SK-N-SH (cell line): ENCODE data around the gene GABRA5. TPM values are rescaled to one million over a fixed set of nuclear protein-coding genes. Genes with fewer than 3 reads are reported as not detected.

ENCODE experiments used
- CTCF ChIA-PET: fragments of 300-600, 350-600 bp; formaldehyde crosslinking; extraction: SDS; loops from one replicate; lab custom pipeline; 2021; lab: Yijun Ruan, JAX
- POLR2A ChIA-PET: fragments of 350-600 bp; sonication (Branson Sonifier 250); formaldehyde crosslinking; extraction: SDS; loops from one replicate; lab custom pipeline; 2020; ENCODE audit warnings: antibody characterized with exemption, inconsistent platforms; lab: Yijun Ruan, JAX
- DNase-seq: peaks from one replicate; pipeline ENCODE4 v3.0.0; 2012
- H2AFZ ChIP-seq: fragments of 200-600 bp; sonication (generic); 2 replicates; pipeline ENCODE4 v1.8.1; 2016; ENCODE audit warnings: antibody characterized with exemption, mild to moderate bottlenecking, low read depth
- H3F3A ChIP-seq: fragments of 200-600 bp; sonication (generic); replicated peaks from 2 replicates; pipeline ENCODE3; 2016; ENCODE audit warnings: antibody characterized with exemption, mild to moderate bottlenecking; ENCODE audit not compliant: insufficient read depth
- H3K27ac ChIP-seq, 2 experiments: fragments of 200-500 bp in 1 of 2; fragments of 200-600 bp in 1 of 2; sonication (Bioruptor generic) in 1 of 2; sonication (generic), shearing (Covaris generic) in 1 of 2; 2 replicates each; pipeline versions ENCODE4 v1.5.1 to v1.6.1; 2014 to 2016; ENCODE audit warnings: low read depth in 2 of 2, inconsistent platforms in 1 of 2, low read length in 1 of 2, mild to moderate bottlenecking in 1 of 2, mixed read lengths in 1 of 2
- H3K27me3 ChIP-seq: fragments of 200-600 bp; sonication (generic), shearing (Covaris generic); 2 replicates; pipeline ENCODE4 v1.6.1; 2016; ENCODE audit warnings: mixed run types; ENCODE audit not compliant: insufficient read depth
- H3K36me3 ChIP-seq, 2 experiments: fragments of 200-500 bp in 1 of 2; fragments of 200-600 bp in 1 of 2; sonication (Bioruptor generic) in 1 of 2; sonication (generic) in 1 of 2; replicated peaks in 1 of 2; 2 replicates each; pipeline versions ENCODE3 to v1.5.1; 2014 to 2016; ENCODE audit warnings: low read length in 1 of 2, mild to moderate bottlenecking in 1 of 2; ENCODE audit not compliant: insufficient read depth in 2 of 2, control insufficient read depth in 1 of 2
- H3K4me1 ChIP-seq, 2 experiments: fragments of 200-500 bp in 1 of 2; fragments of 200-600 bp in 1 of 2; sonication (Bioruptor generic) in 1 of 2; sonication (generic), shearing (Covaris generic) in 1 of 2; 2 replicates each; pipeline versions ENCODE4 v1.5.1 to v1.6.1; 2014 to 2016; ENCODE audit warnings: low read depth in 1 of 2, low read length in 1 of 2, mixed run types in 1 of 2; ENCODE audit not compliant: insufficient read depth in 2 of 2, control insufficient read depth in 1 of 2
- H3K4me2 ChIP-seq: fragments of 200-600 bp; sonication (generic), shearing (Covaris generic); 2 replicates; pipeline ENCODE4 v1.6.1; 2017; ENCODE audit warnings: mixed run types
- H3K4me3 ChIP-seq, 2 experiments: fragments of 200-500 bp in 1 of 2; fragments of 200-600 bp in 1 of 2; sonication (Bioruptor generic) in 1 of 2; sonication (generic), shearing (Covaris generic) in 1 of 2; 2 replicates each; pipeline versions ENCODE4 v1.5.1 to v1.8.1; 2014 to 2016; ENCODE audit warnings: low read depth in 2 of 2, inconsistent platforms in 1 of 2, low read length in 1 of 2, mild to moderate bottlenecking in 1 of 2, mixed read lengths in 1 of 2, moderate library complexity in 1 of 2
- H3K79me2 ChIP-seq: fragments of 200-600 bp; sonication (generic); 2 replicates; pipeline ENCODE4 v1.8.1; 2017; ENCODE audit warnings: mild to moderate bottlenecking; ENCODE audit not compliant: insufficient read depth
- H3K9ac ChIP-seq: fragments of 200-600 bp; sonication (generic); 2 replicates; pipeline ENCODE4 v1.6.1; 2017; ENCODE audit warnings: mixed run types
- H3K9me2 ChIP-seq: fragments of 200-600 bp; sonication (generic); 2 replicates; pipeline ENCODE4 v1.6.1; 2017; ENCODE audit warnings: mixed run types
- H3K9me3 ChIP-seq: fragments of 200-600 bp; sonication (generic); 2 replicates; pipeline ENCODE4 v1.6.1; 2017; ENCODE audit warnings: mixed run types, mild to moderate bottlenecking, moderate library complexity
- H4K20me1 ChIP-seq: fragments of 200-600 bp; sonication (generic); 2 replicates; pipeline ENCODE4 v1.6.1; 2017; ENCODE audit warnings: mild to moderate bottlenecking, mixed run types; ENCODE audit not compliant: insufficient read depth
- CHD2 ChIP-seq: fragments of 150-350 bp; IDR thresholded peaks from 2 replicates; pipeline ENCODE4 v1.6.1; 2018; ENCODE audit warnings: low read length; ENCODE audit not compliant: partially characterized antibody
- CTCF ChIP-seq: fragments of 200-600 bp; sonication (generic); IDR thresholded peaks from 2 replicates; pipeline ENCODE4 v1.6.1; 2017; ENCODE audit warnings: antibody characterized with exemption, mild to moderate bottlenecking, moderate library complexity
- FOXJ3 ChIP-seq: sonication (generic); formaldehyde crosslinking; IDR thresholded peaks from 2 replicates; pipeline ENCODE4 v1.5.1; 2020; ENCODE audit warnings: mild to moderate bottlenecking, missing genetic modification reagents
- GATA2 ChIP-seq: sonication (generic); formaldehyde crosslinking; IDR thresholded peaks from 2 replicates; pipeline ENCODE4 v1.5.0; 2020; ENCODE audit warnings: mild to moderate bottlenecking, missing genetic modification reagents
- MXI1 ChIP-seq: IDR thresholded peaks from 2 replicates; pipeline ENCODE4 v1.6.1; 2012; ENCODE audit warnings: mild to moderate bottlenecking, low read depth, low read length, improper control_type of control experiment
- NFIC ChIP-seq: IDR thresholded peaks from 2 replicates; pipeline ENCODE4 v1.4.0; 2012; ENCODE audit warnings: borderline replicate concordance
- PBX3 ChIP-seq: IDR thresholded peaks from 2 replicates; pipeline ENCODE4; 2012
- RAD21 ChIP-seq: IDR thresholded peaks from 2 replicates; pipeline ENCODE4 v1.6.1; 2012; ENCODE audit warnings: mild to moderate bottlenecking, low read length
- RCOR1 ChIP-seq: fragments of 150-350 bp; IDR thresholded peaks from 2 replicates; pipeline ENCODE4 v1.6.1; 2017; ENCODE audit warnings: antibody characterized with exemption, low read length
- REST ChIP-seq: IDR thresholded peaks from 2 replicates; pipeline ENCODE4 v1.6.1; 2012; ENCODE audit warnings: mild to moderate bottlenecking, low read depth, low read length, moderate library complexity
- SIN3A ChIP-seq: IDR thresholded peaks from 2 replicates; pipeline ENCODE4 v1.6.1; 2012; ENCODE audit warnings: low read depth, mild to moderate bottlenecking, low read length, moderate library complexity, borderline replicate concordance
- TAF1 ChIP-seq: IDR thresholded peaks from 2 replicates; pipeline ENCODE4 v1.6.1; 2012; ENCODE audit warnings: low read depth, mild to moderate bottlenecking, low read length, moderate library complexity, borderline replicate concordance
- TEAD4 ChIP-seq: IDR thresholded peaks from 2 replicates; pipeline ENCODE4 v1.4.0; 2012; ENCODE audit warnings: mild to moderate bottlenecking, borderline replicate concordance; ENCODE audit not compliant: insufficient read depth
- USF2 ChIP-seq: fragments of 150-350 bp; IDR thresholded peaks from 2 replicates; pipeline ENCODE4 v1.6.1; 2017; ENCODE audit warnings: antibody characterized with exemption, low read length, low read depth, borderline replicate concordance
- ZBTB33 ChIP-seq: IDR thresholded peaks from 2 replicates; pipeline ENCODE4 v1.4.0; 2012; ENCODE audit warnings: low read depth, borderline replicate concordance
- WGBS: methylation state at CpG from one replicate; pipeline ENCODE4 v1.1.6; 2017; ENCODE audit warnings: low lambda C conversion rate; 5-methylcytosine and 5-hydroxymethylcytosine counted together
- polyA plus RNA-seq, 3 experiments: library from polyadenylated mRNA; depleted of rRNA; stranded (reverse); fragments of >200 nt; gene quantifications; 2 replicates each; pipeline ENCODE4 v1.2.3, GENCODE V29; 2012

The GABRA5 gene
- polyA plus RNA-seq, 1 of the 3 experiments (the other 2 are of a cell fraction) = not detected

GRCh38 chr15:26888761-26889160 is 21.9 kb downstream of the GABRA5 start:
- CTCF ChIA-PET = interaction anchor here (0.6 to 4.1 kb wide), 30 partner anchors 8 to 1238 kb away, joined by 3 to 107 read pairs (median 4); no protein-coding TSS in a partner anchor
- H4K20me1 ChIP-seq = no peaks in the 10 kb centered on the region
- H3K4me1 ChIP-seq = peaks cover 0 to 5% of the 10 kb centered on the region in 2 experiments; a peak in 2 of 4 replicates
- TF ChIP-seq CHD2 (no peak), SIN3A (no peak), MXI1 (no peak), ZBTB33 (no peak), GATA2 (CRISPR knock-in tag) (no peak), FOXJ3 (CRISPR knock-in tag) (no peak)
- H3K27me3 ChIP-seq = no peaks in the 10 kb centered on the region
- 22% methylated on average over 8 of the region's 8 CpGs for WGBS
- peak overlapping the region in 1 of 2 experiments; percentile 45; a peak in 1 of 4 replicates for H3K4me3 ChIP-seq
- H3K9me2 ChIP-seq = no peaks in the 10 kb centered on the region
- peak; percentile 38 for DNase-seq
- no peaks in the 10 kb centered on the region for H3K79me2 ChIP-seq
- peak overlapping the region; percentile 36; the same call in 1 of the 2 replicates for H3K4me2 ChIP-seq
- no peaks in the 10 kb centered on the region for H3K36me3 ChIP-seq
- POLR2A ChIA-PET = no interaction called here
- H3K9me3 ChIP-seq = no peaks in the 10 kb centered on the region
- no peak overlapping the region for H3K9ac ChIP-seq
- H3K27ac ChIP-seq = no peak overlapping the region
- H3F3A ChIP-seq = no peaks in the 10 kb centered on the region
- peak overlapping the region; percentile 26; the same call in 1 of the 2 replicates for H2AFZ ChIP-seq

GRCh38 chr15:26889298-26889898 is 22.5 kb downstream of the GABRA5 start:
- peak overlapping the region in 1 of 2 experiments; percentile 45; a peak in 1 of 4 replicates for H3K4me3 ChIP-seq
- H3K36me3 ChIP-seq = no peaks in the 10 kb centered on the region
- H3K79me2 ChIP-seq = no peaks in the 10 kb centered on the region
- no peaks in the 10 kb centered on the region for H3K9me2 ChIP-seq
- POLR2A ChIA-PET = no interaction called here
- H3K9me3 ChIP-seq = no peaks in the 10 kb centered on the region
- H3K27ac ChIP-seq = no peak overlapping the region
- peak overlapping the region; percentile 36; the same call in 1 of the 2 replicates for H3K4me2 ChIP-seq
- 22% methylated on average over 5 of the region's 5 CpGs for WGBS
- H2AFZ ChIP-seq = peak overlapping the region; percentile 26; the same call in 1 of the 2 replicates
- peak; percentile 57 for DNase-seq
- peaks cover 0 to 5% of the 10 kb centered on the region in 2 experiments; a peak in 2 of 4 replicates for H3K4me1 ChIP-seq
- no peaks in the 10 kb centered on the region for H3F3A ChIP-seq
- CTCF ChIA-PET = interaction anchor here (0.6 to 4.1 kb wide), 36 partner anchors 8 to 1237 kb away, joined by 3 to 107 read pairs (median 4); no protein-coding TSS in a partner anchor
- no peak overlapping the region for H3K9ac ChIP-seq
- no peaks in the 10 kb centered on the region for H4K20me1 ChIP-seq
- H3K27me3 ChIP-seq = no peaks in the 10 kb centered on the region
- TF ChIP-seq RCOR1 (no peak), TAF1 (no peak), RAD21 (peak; percentile 86), REST (no peak), MXI1 (no peak), GATA2 (CRISPR knock-in tag) (no peak), FOXJ3 (CRISPR knock-in tag) (no peak), USF2 (no peak), TEAD4 (no peak), CTCF (peak; percentile 80), NFIC (no peak), PBX3 (no peak), CHD2 (no peak)
